Thoracic aorta (tissue), 2 donors: Measurements from ENCODE around the gene YBX3. TPM values are rescaled to one million over a fixed set of nuclear protein-coding genes. Genes with fewer than 3 reads are reported as not detected.

Experiments used
- ATAC-seq: fragments of 150-250 bp; one replicate; pipeline ENCODE4 v1.8.0; 2017; ENCODE audit warnings: low read depth; ENCODE audit not compliant: insufficient number of reproducible peaks, low FRiP score
- DNase-seq: peaks from one replicate; pipeline ENCODE4 v3.0.0-alpha.2; 2020; ENCODE audit warnings: low spot score
- H3K27ac ChIP-seq, 2 donors: fragments of 200-600 bp; sonication (generic); 1 replicate in 1 of 2; 2 replicates in 1 of 2; pipeline ENCODE4 v1.5.1; 2016; ENCODE audit warnings: mild to moderate bottlenecking in 2 of 2, moderate library complexity in 2 of 2
- H3K27me3 ChIP-seq: fragments of 200-600 bp; sonication (generic); replicated peaks from 2 replicates; pipeline ENCODE4 v1.6.0; 2016; ENCODE audit warnings: mild to moderate bottlenecking; ENCODE audit not compliant: insufficient read depth
- H3K36me3 ChIP-seq: fragments of 200-600 bp; sonication (generic); one replicate; pipeline ENCODE4 v1.5.1; 2016
- H3K4me1 ChIP-seq, 2 donors: fragments of 200-600 bp; sonication (generic); 1 replicate in 1 of 2; 2 replicates in 1 of 2; pipeline versions ENCODE4 v1.5.1 to v1.6.0; 2016; ENCODE audit warnings: low read depth in 2 of 2, mild to moderate bottlenecking in 1 of 2; ENCODE audit not compliant: control insufficient read depth in 1 of 2
- H3K4me3 ChIP-seq: fragments of 200-600 bp; sonication (generic); 2 replicates; pipeline ENCODE4 v1.5.1; 2016; ENCODE audit warnings: mild to moderate bottlenecking
- H3K9me3 ChIP-seq: fragments of 200-600 bp; sonication (generic); 2 replicates; pipeline ENCODE4 v1.5.1; 2016
- CTCF ChIP-seq: fragments of 200-600 bp; sonication (generic); IDR thresholded peaks from one replicate; pipeline ENCODE4 v1.5.1; 2019; ENCODE audit warnings: antibody characterized with exemption
- total RNA-seq, 2 donors: library from RNA; depleted of rRNA; stranded (reverse); fragments of >200 nt; gene quantifications; one replicate each; pipeline versions ENCODE4 v1.1.0 to v1.2.3, GENCODE V29; 2016

Gene YBX3
- total RNA-seq, 2 donors from 2014 or later, result 238 to 630 TPM

- no peaks in the 10 kb centered on the region for H3K4me1 ChIP-seq
- H3K9me3 ChIP-seq, result no peaks in the 10 kb centered on the region
- no peaks in the 10 kb centered on the region for H3K27me3 ChIP-seq
- no peak overlapping the region for H3K27ac ChIP-seq
- no peak overlapping the region for H3K4me3 ChIP-seq
- no peaks in the 10 kb centered on the region for H3K36me3 ChIP-seq
- no peak for DNase-seq
- TF ChIP-seq CTCF, result no peak
- no peak for ATAC-seq
Measured at GRCh38 chr12:10652192-10652591, 70.9 kb downstream of the YBX3 start.

Other genes starting within 250 kb of the YBX3 start
- gene EIF2S3B, start 217.4 kb downstream of the YBX3 start, total RNA-seq, result under 1 TPM in 1 of 2 donors, not detected in 1; 0.56 TPM
- 10 to 100 TPM in 1 of 2 donors, 1 to 10 TPM in 1; 8.2 to 25.3 TPM for gene MAGOHB, start 109.7 kb downstream of the YBX3 start, total RNA-seq
- not detected for gene STYK1, start 49.3 kb downstream of the YBX3 start, total RNA-seq
- not detected for gene TAS2R7, start 79.3 kb upstream of the YBX3 start, total RNA-seq
- not detected for gene TAS2R8, start 84.0 kb upstream of the YBX3 start, total RNA-seq
- not detected for gene TAS2R9, start 86.8 kb upstream of the YBX3 start, total RNA-seq
- gene TAS2R10, start 103.0 kb upstream of the YBX3 start, total RNA-seq, result 1 to 10 TPM in 1 of 2 donors, not detected in 1; 4.6 TPM
- 10 to 100 TPM in 1 of 2 donors, 1 to 10 TPM in 1; 5.7 to 22.7 TPM for gene PRR4, start 126.2 kb upstream of the YBX3 start, total RNA-seq
- gene PRH1, start 160.9 kb upstream of the YBX3 start, total RNA-seq, result 10 to 100 TPM; 18.5 to 30.5 TPM
- gene TAS2R13, start 186.2 kb upstream of the YBX3 start, total RNA-seq, result 1 to 10 TPM; 3.1 to 7.3 TPM
- gene PRH2, start 205.9 kb upstream of the YBX3 start, total RNA-seq, result not detected
- gene TAS2R14, start 215.9 kb upstream of the YBX3 start, total RNA-seq, result 1 to 10 TPM; 1.9 to 5.4 TPM